Spleen (tissue), 11 donors: ENCODE data around the gene WDR49. TPM values are rescaled to one million over a fixed set of nuclear protein-coding genes. Genes with fewer than 3 reads are reported as not detected.

Experiments used
- DNase-seq: peaks from one replicate; pipeline ENCODE4 v3.0.0-alpha.2; 2020
- H3K27ac ChIP-seq, 8 donors: fragments of 200-600 bp; sonication (generic) in 7 of 8; 1 replicate in 4 of 8; 2 replicates in 4 of 8; pipeline versions ENCODE4 v1.5.0 to v1.8.0; 2016 to 2021; ENCODE audit warnings: inconsistent platforms in 4 of 8, mild to moderate bottlenecking in 4 of 8, moderate library complexity in 1 of 8
- H3K27me3 ChIP-seq, 7 donors: fragments of 200-600 bp; sonication (generic) in 6 of 7; replicated peaks in 1 of 7; 1 replicate in 4 of 7; 2 replicates in 3 of 7; pipeline versions ENCODE4 v1.5.0 to v1.8.0; 2016 to 2021; ENCODE audit warnings: inconsistent platforms in 3 of 7, mild to moderate bottlenecking in 1 of 7
- H3K36me3 ChIP-seq, 6 donors: fragments of 200-600 bp; sonication (generic) in 5 of 6; 1 replicate in 4 of 6; 2 replicates in 2 of 6; pipeline versions ENCODE4 v1.5.0 to v1.8.0; 2016 to 2021; ENCODE audit warnings: inconsistent platforms in 2 of 6
- H3K4me1 ChIP-seq, 6 donors: fragments of 200-600 bp; sonication (generic) in 5 of 6; 1 replicate in 3 of 6; 2 replicates in 3 of 6; pipeline versions ENCODE4 v1.5.0 to v1.8.0; 2016 to 2021; ENCODE audit warnings: inconsistent platforms in 3 of 6
- H3K4me3 ChIP-seq, 8 donors: fragments of 200-600 bp; sonication (generic) in 7 of 8; 1 replicate in 4 of 8; 2 replicates in 4 of 8; pipeline versions ENCODE4 v1.5.0 to v1.8.0; 2016 to 2021; ENCODE audit warnings: inconsistent platforms in 4 of 8, mild to moderate bottlenecking in 4 of 8, moderate library complexity in 2 of 8
- H3K9me3 ChIP-seq, 8 donors: fragments of 200-600 bp; sonication (generic) in 7 of 8; 1 replicate in 4 of 8; 2 replicates in 4 of 8; pipeline versions ENCODE4 v1.5.0 to v1.8.0; 2016 to 2021; ENCODE audit warnings: inconsistent platforms in 4 of 8
- CTCF ChIP-seq, 11 experiments: fragments of 200-600 bp in 7 of 11; fragments of 450-650 bp in 4 of 11; sonication (generic) in 4 of 11; IDR thresholded peaks in 8 of 11; conservative IDR thresholded peaks in 3 of 11; 1 replicate in 7 of 11; 2 replicates in 4 of 11; pipeline versions ENCODE4 v1.4.0 to v1.8.0; 2016 to 2021; ENCODE audit warnings: antibody characterized with exemption in 11 of 11, inconsistent platforms in 4 of 11, mild to moderate bottlenecking in 1 of 11
- POLR2A ChIP-seq, 3 donors: fragments of 450-650 bp; IDR thresholded peaks; one replicate each; pipeline ENCODE4 v1.5.1; 2017; ENCODE audit warnings: antibody characterized with exemption in 3 of 3, mild to moderate bottlenecking in 1 of 3
- POLR2AphosphoS5 ChIP-seq, 3 donors: sonication (generic); formaldehyde crosslinking; IDR thresholded peaks; one replicate each; pipeline ENCODE4 v1.5.1; 2017; ENCODE audit warnings: antibody characterized with exemption in 3 of 3
- WGBS, 5 donors: extraction: QIAGEN DNeasy Blood & Tissue Kit in 3 of 5; methylation state at CpG; one replicate each; pipeline versions ENCODE4 v1.1.5 to v1.1.7; 2013 to 2018; 5-methylcytosine and 5-hydroxymethylcytosine counted together
- intact Hi-C: fragments of 100-400 bp; cut with DNase I; formaldehyde crosslinking; loops from one replicate; pipeline ENCODE4 v1.15.0; 2023; ENCODE audit warnings: low total_unique reads
- polyA plus RNA-seq, 3 donors: library from polyadenylated mRNA; stranded (reverse); fragments of 200-250 nt; gene quantifications; one replicate each; pipeline ENCODE4 v1.2.1, GENCODE V29; 2013
- total RNA-seq, 7 donors: library from RNA; depleted of rRNA in 3 of 7; stranded (reverse); fragments of >200 nt in 3 of 7; fragmentation: NEBNext Ultra II Directional in 4 of 7; extraction: Animal tissue kit (Norgen Biotek cat#: 25700) in 4 of 7; gene quantifications; one replicate each; pipeline versions ENCODE4 v1.1.0 to v1.2.1, GENCODE V29; 2016 to 2021
- donor health status: healthy with polysubstance abuse.
- donor health status: DM: no; HTN: no; CAD: no; lungs with moderate emphysema.
- donor health status: DM: no; HTN: no; CAD: no.
- donor health status: Bipolar disorder and iron deficiency.
- donor health status: healthy.
- donor health status: DM: no; HTN: no; CAD: no.
- donor health status: DM: yes; HTN: yes; CAD: no.

The WDR49 gene
- total and polyA plus RNA-seq, 10 donors: 0.04 to 10.6 (median 1.4) TPM

GRCh38 chr3:167469381-167469780 is 184.4 kb downstream of the WDR49 start:
- Histone ChIP-seq H3K4me3 (no peak overlapping the region), H3K27ac (no peak overlapping the region), H3K9me3 (no peaks in the 10 kb centered on the region), H3K4me1 (no peaks in the 10 kb centered on the region), H3K36me3 (no peaks in the 10 kb centered on the region), H3K27me3 (no peaks in the 10 kb centered on the region)
- no peak for DNase-seq
- WGBS, 5 donors: 74 to 89% (median 78%) methylated on average over 3 of the region's 3 CpGs
- intact Hi-C loops: no loop called here
- TF ChIP-seq POLR2AphosphoS5 (IDR thresholded peaks at IDR 0.05): no peak
- TF ChIP-seq POLR2A (IDR thresholded peaks at IDR 0.05): no peak
- no peak for TF ChIP-seq CTCF (IDR thresholded peaks at IDR 0.05 in 8 of 11, conservative IDR thresholded peaks at IDR 0.05 in 3 of 11)

GRCh38 chr3:167467848-167468611 is 185.7 kb downstream of the WDR49 start:
- Histone ChIP-seq H3K4me1 (no peaks in the 10 kb centered on the region), H3K36me3 (no peaks in the 10 kb centered on the region), H3K4me3 (no peak overlapping the region), H3K27ac (no peak overlapping the region), H3K9me3 (no peaks in the 10 kb centered on the region), H3K27me3 (no peaks in the 10 kb centered on the region)
- TF ChIP-seq POLR2A (IDR thresholded peaks at IDR 0.05) (no peak), CTCF (IDR thresholded peaks at IDR 0.05 in 8 of 11, conservative IDR thresholded peaks at IDR 0.05 in 3 of 11) (no peak), POLR2AphosphoS5 (IDR thresholded peaks at IDR 0.05) (no peak)
- intact Hi-C loops: no loop called here
- 74 to 88% (median 82%) methylated on average over 5 of the region's 5 CpGs for WGBS, 5 donors
- DNase-seq: no peak

- no peaks in the 10 kb centered on the region for H3K27me3 ChIP-seq
- H3K27ac ChIP-seq: no peak overlapping the region
- no peaks in the 10 kb centered on the region for H3K4me1 ChIP-seq
- H3K36me3 ChIP-seq: no peaks in the 10 kb centered on the region
- no peak for DNase-seq
- no peak for TF ChIP-seq POLR2AphosphoS5 (IDR thresholded peaks at IDR 0.05)
- no peak for TF ChIP-seq CTCF (IDR thresholded peaks at IDR 0.05 in 8 of 11, conservative IDR thresholded peaks at IDR 0.05 in 3 of 11)
- no peak for TF ChIP-seq POLR2A (IDR thresholded peaks at IDR 0.05)
- no peak overlapping the region for H3K4me3 ChIP-seq
- no peaks in the 10 kb centered on the region for H3K9me3 ChIP-seq
- intact Hi-C loops: no loop called here
These were observed 186.8 kb downstream of the WDR49 start for GRCh38 chr3:167466966-167467365.

- no peak for DNase-seq
- Histone ChIP-seq H3K27ac (no peak overlapping the region), H3K4me3 (no peak overlapping the region), H3K36me3 (no peaks in the 10 kb centered on the region), H3K9me3 (no peaks in the 10 kb centered on the region), H3K4me1 (no peaks in the 10 kb centered on the region), H3K27me3 (no peaks in the 10 kb centered on the region)
- WGBS, 5 donors: 81 to 87% (median 83%) methylated on average over 6 of the region's 6 CpGs
- intact Hi-C loops: no loop called here
- TF ChIP-seq CTCF (IDR thresholded peaks at IDR 0.05 in 8 of 11, conservative IDR thresholded peaks at IDR 0.05 in 3 of 11) (no peak), POLR2AphosphoS5 (IDR thresholded peaks at IDR 0.05) (no peak), POLR2A (IDR thresholded peaks at IDR 0.05) (no peak)
These were observed 197.5 kb downstream of the WDR49 start for GRCh38 chr3:167456157-167456799.
